GM21529 (cell line): ENCODE data around the gene GLDN.

ENCODE experiments used
- ATAC-seq: cut with Tn5 transposase; IDR thresholded peaks from one replicate; pipeline ENCODE4 v1.9.1; 2021; ENCODE audit not compliant: unreplicated experiment

GLDN gene

GRCh38 chr15:51341366-51342226, at the start of gene GLDN:
Gene GLDN, plus strand, starts transcription at chr15:51341655. Its CDS starts 30 bp downstream, at chr15:51341685.
- ATAC-seq, result no peak

GRCh38 chr15:51298620-51299019, 42.8 kb upstream of the GLDN start:
- ATAC-seq, result no peak

DNA sequence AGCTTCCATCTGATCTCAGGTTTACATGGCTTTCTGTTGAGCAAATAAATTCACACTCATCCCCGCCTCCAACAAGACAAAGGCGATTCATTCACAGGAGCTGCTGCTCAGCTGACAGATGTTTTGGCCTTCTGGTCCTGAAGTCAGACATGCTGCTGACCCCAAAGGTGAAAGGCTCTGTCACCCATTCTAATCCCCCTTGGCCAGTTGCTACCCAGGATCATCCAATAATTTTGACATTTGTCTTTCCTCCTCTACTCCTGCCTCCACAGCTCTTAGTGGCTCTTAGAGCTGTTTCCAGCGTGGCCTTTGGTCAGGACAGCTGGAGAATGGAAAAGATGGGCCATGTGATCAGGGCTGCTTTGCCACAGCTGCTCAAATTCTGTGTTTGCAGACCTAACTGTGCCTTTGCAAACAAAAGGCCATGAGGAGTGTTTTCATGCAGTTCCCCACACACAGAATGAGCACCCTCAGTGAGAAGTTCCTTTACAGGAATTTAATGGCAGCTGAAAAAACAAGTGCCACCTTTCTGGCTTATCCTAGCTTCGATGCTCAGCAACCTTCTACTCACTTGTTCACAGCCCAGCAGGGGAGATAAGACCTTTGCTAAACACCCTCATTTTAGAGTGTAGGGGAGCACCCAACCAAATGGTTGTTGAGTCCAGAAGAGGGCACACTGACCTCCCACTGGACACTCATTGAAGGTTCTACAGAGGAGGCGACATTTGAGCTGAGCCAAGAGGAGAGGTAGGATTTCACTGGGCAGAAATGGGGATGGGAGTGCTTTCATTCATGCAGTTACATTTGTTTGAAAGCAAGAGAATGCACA, 42.1 kb upstream of the GLDN start:
- ATAC-seq, result no peak

GRCh38 chr15:51302480-51302879, 39.0 kb upstream of the GLDN start:
- ATAC-seq, result no peak

- ATAC-seq, result no peak
Measured at GRCh38 chr15:51303462-51303980, 37.9 kb upstream of the GLDN start.

DNA sequence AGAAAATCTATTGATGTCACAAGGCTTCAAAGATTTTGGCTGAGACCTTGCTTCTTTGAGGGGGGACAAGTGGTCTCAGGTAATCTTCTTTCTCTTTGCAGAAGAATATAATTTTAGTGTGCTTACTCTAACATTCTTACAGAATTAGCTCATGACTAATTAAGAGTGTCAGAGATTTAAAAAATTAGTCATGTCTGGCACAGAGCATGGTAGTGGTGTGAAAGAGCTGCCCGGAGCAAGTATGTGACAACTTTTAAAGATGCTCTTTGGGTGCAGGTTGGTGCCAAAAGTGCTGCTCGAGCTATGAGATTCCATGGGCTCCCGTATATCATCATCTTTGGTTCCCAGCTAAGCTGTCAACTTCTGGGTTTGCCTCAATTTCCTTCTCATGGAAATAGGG, 34.1 kb upstream of the GLDN start:
- no peak for ATAC-seq

DNA sequence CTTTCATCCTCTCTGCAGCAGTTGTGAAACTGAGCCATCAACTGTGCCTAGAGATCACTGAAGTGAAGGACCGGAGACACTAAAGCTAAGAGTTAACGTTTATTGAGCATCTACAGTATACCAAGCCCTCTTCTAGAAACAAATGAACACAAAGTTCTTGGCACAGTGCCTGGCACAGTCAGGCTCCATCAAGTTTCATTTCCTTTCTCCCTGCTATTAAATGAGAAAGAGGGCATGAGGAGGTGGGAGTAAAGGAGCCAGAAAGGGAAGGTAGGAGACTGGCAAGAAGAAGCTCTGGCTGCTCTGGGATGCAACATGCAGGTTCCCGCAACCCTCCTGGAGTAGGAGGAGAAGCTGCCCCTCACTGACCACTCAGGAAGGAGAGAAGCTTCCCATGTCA, 33.6 kb upstream of the GLDN start:
- no peak for ATAC-seq

- ATAC-seq, result no peak
Measured at GRCh38 chr15:51310064-51310463, 31.4 kb upstream of the GLDN start.

DNA sequence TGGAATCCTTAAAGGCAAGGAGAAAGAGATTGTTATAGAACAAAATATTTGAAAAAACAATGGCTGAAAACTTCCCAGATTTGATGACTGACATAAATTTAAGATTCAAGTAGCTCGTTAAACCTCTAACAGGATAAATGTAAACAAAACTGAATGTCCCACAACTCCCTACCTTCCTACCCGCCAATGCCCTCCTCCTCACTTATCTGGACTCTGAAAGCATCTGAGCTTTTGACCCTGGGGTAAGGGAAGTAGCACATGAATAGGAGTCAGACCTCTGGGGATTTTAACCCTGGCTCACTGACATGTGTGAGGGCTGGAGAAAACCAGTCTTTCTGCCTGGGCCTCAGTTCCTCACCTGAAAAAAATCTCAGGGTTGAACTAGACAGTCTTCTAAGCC, 29.9 kb upstream of the GLDN start:
- ATAC-seq, result no peak

DNA sequence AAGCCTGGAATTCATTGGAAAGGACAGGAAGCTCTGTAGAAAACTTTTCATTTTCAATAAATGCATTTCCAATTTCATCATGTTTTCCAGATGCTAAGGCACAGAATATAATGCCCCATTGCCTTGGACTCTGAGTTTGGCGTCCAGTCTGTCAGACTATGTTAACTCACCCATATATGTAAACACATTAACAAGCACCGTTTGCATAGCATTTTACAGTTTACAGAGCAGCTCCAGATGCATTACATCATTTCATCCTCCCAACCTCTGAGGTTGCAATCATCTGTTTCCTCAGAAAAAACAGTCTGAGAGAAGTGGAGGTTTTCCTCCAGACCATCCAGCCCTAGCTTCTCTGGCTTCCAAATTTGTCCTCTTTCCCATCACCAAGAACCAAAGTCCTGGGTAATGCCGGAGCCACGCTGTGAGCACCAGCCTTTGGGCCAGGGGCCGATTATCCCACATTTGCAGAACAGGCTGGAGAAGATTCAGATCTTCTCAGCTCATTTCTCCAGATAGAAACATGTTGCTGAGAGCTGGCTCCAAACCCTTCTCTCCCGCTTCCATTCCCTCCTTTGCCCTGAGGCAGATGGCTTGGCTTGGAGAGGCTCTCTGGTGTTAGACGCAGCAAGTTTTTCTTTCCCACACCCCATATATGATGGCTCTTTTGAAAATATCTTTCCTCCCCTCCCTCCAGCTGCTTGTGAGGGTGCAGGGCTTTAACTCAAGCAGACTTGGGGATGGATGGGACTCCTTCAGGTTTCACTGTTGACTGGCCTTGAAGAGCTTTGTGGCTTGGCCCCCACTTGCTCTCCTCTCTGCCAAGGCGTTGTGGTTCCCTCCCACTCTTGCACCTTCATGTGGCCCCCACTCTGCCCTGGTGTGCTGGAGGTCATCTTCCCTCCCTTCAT, 29.0 kb upstream of the GLDN start:
- no peak for ATAC-seq

DNA sequence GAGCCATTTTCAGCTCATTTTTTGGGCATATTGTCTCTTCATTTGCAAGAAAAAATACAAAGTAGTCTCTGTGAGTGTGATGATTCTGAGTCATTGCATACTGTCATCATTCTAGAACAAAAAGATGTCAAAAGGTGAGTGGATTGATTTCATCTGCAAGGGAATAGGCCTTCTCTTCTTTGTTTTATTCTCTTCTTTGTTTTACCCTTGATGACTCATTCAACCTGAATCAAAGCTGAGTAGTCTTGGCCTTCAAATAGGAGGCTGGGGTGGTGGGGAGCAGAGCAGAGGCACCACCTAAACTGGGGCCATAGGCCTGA, 28.4 kb upstream of the GLDN start:
- ATAC-seq, result no peak

DNA sequence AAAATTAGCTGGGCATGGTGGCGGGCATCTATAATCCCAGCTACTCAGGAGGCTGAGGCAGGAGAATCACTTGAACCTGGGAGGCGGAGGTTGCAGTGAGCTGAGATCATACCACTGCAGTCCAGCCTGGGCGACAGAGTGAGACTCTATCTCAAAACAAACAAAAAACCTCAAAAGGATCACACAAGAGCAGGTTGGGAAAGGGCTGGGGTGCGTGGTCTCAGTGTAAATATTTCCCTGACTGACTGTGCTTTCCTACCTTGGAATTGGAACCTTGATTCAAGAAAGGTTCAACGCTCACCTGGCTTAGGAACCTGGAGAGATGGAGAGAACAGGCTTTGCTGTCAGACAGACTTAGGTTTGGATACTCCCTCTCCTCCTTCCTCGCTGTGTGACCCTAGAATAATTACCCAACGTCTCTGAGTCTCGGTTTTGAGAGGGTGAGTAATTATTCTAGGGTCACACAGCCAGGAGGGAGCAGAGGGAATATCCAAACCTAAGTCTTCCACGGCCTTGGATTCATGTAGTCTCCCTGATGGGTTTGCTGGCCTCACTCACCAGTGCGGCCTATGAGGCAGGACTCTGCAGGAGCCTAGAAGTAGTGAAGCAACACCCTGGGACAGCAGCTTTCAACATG, 27.7 kb upstream of the GLDN start:
- ATAC-seq, result no peak

- ATAC-seq, result no peak
Measured at GRCh38 chr15:51314391-51315337, 26.8 kb upstream of the GLDN start.

DNA sequence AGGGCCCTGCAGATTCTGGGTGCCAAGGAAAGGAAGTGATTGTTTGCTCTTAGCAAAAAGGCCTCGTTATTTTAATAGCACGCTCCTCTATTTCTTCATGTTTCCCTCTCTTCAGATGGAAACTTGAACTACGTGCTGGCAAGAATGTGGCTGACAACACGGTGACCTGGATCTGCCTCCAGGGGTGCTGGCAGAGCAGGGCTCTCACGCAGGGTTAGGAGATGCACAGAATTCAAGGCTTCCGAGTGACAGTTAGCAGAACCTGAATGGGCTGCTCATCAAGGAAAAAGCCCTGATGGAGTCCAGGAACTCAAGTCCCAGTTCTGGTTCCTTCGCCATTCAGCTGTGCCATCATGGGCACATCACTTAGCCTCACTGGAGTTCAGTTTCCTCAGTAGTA, 25.7 kb upstream of the GLDN start:
- ATAC-seq, result no peak

DNA sequence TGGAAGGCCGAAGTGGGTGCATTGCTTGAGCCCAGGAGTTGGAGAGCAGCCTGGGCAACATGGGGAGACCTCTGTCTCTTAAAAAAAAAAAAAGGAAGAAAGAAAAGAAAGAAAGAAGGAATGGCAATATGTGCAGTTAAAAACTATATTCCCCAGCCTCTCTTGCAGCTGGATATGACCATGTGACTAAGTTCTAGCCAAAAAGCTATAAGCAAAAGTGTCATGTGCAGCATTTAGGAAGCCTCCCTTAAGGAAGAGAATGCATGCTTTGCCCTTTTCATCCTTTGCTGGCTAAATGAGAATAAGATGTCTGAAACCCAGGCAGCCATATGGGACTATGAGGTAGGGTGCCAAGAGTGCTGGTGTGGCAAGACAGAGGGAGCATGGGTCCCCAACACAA, 24.8 kb upstream of the GLDN start:
- no peak for ATAC-seq

- no peak for ATAC-seq
Measured at GRCh38 chr15:51318382-51319150, 22.9 kb upstream of the GLDN start.

GRCh38 chr15:51319539-51319938, 21.9 kb upstream of the GLDN start:
- no peak for ATAC-seq

GRCh38 chr15:51320843-51321242, 20.6 kb upstream of the GLDN start:
- no peak for ATAC-seq

DNA sequence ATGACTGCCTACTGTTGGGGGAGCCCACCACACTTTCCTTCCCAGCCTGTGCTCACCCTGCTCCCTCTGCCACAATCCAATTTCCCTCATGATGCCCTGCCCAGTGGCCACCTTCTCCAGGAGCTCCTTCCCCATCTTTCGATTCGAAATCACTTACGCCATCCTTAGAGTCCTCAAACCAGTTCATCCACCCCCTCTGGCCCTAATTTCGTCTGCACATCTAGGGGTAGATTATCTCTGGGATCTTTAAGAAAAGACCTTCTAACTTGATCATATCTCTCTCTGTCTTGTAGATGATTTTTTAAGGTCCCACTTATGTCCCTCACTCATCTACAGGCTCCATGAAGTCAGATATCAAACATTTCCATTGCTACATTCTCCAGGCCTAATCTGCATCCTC, 20.1 kb upstream of the GLDN start:
- ATAC-seq, result no peak
